Dermis microvascular lymphatic vessel endothelial cell (primary cell): ENCODE measurements around the gene FAM234A. TPM values are rescaled to one million over a fixed set of nuclear protein-coding genes. Genes with fewer than 3 reads are reported as not detected.
"Not testable (repeated sequence)": the region's sequence is repeated elsewhere in the genome, so short reads cannot be mapped to it uniquely, and the experiment has no call there.

ENCODE experiments used
- DNase-seq, 2 donors: peaks; one replicate each; pipeline versions ENCODE4 v3.0.0 to v3.0.0-alpha.2; 2010; ENCODE audit warnings: low read depth in 2 of 2
- total RNA-seq: library from RNA; depleted of rRNA; stranded (reverse); fragments of >200 nt; gene quantifications from 2 replicates; pipeline ENCODE4 v1.2.1, GENCODE V29; 2014

The FAM234A gene
- total RNA-seq, 1 donor from 2014 or later = 33.1 TPM

DNA sequence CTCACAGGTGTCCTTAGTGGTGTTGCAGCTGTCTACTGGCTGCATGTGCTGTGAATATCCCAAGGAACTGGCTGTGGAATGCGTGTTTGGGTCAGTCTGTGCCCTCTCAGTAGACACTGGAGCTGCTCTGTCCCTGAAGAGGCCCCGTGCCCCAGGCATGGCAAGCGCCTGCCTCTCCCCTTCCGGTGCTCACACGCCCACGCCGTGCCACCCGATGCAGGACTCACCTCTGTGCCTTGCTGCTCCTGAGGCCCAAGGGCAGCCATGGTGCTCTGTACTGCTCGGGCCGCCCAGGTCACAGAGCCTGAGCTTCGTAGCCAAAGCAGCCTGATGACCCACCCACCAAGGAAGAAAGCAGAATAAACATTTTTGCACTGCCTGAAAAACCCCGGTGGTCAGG lies 31.1 kb downstream of the FAM234A start:
- DNase-seq = no peak

DNA sequence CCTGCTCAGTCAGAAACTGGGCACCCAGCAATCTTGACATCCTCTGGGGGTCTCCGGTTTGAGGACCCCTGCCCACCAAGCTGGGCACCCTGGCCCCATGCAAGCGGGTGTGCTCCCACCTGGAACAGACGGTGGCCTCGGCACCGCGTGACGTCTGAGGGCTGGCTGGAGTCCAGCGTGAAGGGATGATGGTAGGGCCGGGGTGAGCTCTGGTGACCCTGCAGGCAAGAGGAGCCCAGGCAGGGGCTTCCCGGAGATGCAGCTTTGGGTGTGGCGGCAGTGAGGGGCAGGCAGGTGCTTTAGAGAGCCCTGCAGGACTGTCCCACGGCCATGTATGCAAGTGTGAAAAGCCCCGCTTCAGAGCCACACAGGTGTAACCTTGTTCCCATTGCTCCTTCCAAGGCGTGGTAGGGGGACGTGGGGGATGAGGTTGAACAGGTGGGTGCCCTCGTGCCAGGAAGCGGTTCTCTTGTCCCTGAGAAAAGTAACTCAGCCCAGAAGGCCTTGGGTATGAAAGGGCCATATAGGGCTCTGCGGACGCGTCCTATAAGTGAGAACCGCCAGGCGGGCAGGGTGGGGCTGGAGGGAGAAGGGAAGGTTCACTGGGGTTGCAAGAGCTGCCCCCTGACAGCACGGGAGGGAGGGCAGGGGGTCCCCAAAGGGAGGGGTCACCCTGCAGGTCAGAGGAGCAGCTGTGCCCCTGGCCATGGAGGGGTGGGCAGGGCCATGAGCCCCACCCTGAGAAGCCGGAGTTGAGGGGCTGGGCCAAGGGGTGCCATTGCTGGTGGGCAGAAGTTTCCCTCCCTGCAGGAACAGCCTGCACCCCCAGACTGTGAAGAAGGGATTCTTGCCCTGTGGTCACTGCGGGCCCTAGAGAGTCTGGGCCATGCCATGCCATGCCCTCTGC lies 31.9 kb downstream of the FAM234A start:
- no peak for DNase-seq

DNA sequence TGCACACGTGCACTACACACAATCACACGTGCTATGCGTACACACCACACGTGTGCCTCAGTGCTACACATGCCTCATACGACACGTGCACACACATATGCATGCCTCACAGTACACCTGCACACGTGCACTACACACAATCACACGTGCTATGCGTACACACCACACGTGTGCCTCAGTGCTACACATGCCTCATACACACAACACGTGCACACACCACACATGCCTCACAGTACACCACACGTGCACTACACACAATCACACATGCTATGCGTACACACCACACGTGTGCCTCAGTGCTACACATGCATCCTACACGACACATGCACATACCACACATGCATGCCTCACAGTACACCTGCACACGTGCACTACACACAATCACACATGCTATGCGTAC lies 32.9 kb downstream of the FAM234A start:
- DNase-seq = not testable (repeated sequence)

DNA sequence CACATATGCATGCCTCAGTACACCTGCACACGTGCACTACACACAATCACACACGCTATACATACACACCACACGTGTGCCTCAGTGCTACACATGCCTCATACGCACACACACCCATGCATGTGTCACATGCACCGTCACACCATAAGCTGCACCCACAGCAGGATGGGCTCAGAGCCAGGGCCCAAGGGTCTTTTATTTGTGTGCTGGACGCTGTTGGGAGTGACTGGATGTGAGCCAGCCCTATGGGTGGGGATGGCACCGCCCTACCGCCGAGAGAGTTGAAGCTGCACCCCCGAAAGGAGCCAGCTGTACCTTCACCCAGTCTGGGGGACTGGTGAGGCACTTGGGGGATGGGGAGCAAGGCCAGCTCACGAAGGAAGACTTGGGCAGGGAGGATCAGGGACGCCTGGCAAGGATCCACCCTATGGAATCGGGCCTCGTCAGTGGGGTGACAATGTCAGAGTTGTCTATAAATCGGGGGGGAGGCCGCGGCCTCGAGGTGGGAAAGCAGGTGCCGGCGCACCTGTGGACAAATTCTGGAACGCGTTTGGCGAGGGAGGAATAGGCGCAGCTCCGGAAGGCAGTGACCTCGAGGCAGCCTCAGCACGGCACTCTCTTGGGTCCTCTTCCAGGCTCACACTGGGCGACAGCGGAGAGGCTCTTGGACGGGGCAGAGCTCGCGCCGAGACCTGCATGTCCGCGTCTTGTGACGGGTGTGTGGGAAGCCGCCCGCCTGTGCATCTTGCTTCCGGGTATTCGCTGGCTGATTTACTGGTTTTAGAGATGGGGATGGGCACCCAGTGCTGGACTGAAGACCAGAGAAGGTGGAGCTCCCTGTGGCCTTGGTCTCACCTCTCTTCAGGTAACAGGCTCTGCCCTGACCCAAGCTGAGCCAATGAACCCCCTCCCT lies 33.8 kb downstream of the FAM234A start:
- no peak for DNase-seq

DNA sequence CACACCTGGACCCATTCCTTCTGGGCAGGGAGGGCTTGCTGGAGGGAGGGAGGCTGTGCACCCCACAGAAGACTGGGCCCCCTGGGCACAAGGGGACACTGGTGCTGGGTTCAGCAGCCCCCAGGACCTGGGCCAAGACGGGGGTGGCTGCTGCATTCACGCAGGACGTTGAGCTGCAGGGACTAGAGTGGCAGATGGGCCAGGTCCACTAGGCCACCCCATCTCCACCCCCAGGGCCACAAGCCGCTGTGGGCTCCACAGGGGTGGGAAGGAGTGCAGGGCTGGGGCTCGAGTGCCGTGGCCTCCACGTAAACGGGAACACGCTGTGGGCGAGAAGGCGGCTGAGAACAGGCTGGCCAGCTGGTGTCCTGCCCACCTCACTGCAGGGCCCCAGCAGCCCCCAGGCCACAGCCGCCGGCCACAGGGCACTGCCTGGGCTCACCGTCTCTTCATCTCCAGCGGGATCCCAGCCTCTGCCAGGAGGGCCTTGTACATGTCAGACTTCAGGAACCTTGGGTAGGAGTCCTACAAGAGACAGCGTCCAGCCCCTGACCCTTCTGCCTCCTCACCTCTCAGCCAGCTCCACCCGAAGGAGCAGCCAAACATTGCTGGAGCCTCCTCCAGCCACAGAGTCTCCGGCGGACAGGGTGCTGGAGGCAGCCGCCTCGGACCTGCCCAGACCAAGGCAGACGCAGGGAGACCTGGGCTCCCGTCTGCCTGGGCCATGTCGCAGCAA lies 34.6 kb downstream of the FAM234A start:
- DNase-seq = no peak

DNA sequence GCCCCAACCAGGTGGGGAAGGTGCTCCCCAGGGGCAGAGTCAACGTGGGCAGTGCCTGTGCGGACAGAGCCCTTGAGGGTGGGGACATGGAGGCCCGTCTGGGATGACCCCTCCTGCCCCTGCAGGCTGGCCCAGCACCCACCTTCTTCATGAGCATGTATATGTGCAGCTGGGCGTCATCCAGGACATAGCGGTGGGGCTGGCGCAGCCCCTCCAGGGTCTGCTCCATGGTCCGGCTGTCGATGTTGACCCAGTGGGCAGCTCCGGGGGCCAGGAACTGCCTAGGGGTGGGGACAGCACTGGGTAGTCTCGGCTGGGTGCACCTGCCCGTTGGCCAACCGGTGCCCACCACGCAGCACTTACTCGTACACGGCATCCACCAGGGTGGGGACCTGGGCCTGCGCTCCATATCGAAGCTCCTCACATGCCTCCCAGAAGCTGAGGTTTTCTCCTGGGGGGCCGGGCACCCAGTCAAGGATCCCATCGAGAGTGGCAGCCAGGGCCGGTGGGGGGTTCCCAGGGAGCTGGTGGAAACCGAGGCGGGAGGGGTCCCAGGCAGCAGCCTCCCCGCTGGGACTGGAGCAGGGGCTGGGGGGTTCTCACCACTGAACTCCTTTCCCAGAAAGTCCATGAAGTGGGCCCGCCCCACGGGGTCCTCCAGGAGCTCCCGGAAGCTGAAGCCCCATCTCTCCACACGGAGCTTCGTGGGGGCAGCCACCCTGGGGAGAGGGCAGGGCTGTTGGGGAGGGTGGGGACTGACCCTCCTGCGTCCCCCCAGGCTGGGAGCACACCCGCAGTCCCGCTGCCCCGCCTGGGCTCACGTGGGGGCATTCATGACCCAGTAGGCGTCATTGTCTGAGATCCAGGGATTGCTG lies 36.0 kb downstream of the FAM234A start:
- no peak for DNase-seq

DNA sequence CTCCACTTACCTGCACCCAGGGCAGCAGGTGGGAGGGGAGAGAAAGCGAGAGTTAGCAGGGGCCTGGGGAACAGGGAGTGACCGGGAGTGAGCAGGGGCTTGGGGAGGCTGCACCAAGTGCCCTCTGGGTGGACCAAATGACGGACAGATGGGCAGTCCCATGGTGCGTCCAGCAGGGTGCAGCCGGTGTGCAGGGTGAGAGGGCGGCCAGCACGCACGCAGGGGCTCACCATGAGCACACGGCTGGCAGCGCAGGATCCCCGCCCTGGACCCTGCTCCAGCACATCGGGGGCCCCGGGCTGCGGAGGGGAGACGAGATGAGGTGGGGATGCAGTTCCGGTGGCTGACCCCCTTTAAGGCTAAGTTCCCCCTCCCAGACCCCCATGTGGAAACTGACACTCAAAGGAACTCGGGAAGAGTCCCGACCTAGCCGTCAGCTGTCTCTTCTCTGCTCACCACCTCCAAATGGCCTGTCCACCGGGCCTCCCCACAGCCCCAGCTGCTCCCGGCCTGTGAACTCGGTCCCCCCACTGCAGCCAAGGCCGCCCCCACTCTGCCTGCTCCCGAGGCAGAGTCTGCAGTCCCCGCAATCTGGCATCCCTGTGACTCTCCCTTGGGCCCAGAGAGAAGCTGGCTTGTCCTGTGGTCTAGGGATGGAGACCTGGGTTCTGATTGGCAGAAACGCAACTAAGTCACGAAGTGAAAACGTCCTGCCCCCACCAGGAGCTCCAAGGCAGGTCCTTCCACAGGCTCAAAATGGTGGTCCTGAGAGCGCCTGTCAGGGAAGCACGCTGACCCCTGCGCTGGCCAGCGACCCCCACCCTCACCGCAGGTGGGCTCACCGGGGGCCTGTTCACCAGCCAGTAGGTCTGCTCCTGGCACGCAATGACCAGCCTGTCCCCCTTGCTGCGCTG lies 38.3 kb downstream of the FAM234A start:
- no peak for DNase-seq

DNA sequence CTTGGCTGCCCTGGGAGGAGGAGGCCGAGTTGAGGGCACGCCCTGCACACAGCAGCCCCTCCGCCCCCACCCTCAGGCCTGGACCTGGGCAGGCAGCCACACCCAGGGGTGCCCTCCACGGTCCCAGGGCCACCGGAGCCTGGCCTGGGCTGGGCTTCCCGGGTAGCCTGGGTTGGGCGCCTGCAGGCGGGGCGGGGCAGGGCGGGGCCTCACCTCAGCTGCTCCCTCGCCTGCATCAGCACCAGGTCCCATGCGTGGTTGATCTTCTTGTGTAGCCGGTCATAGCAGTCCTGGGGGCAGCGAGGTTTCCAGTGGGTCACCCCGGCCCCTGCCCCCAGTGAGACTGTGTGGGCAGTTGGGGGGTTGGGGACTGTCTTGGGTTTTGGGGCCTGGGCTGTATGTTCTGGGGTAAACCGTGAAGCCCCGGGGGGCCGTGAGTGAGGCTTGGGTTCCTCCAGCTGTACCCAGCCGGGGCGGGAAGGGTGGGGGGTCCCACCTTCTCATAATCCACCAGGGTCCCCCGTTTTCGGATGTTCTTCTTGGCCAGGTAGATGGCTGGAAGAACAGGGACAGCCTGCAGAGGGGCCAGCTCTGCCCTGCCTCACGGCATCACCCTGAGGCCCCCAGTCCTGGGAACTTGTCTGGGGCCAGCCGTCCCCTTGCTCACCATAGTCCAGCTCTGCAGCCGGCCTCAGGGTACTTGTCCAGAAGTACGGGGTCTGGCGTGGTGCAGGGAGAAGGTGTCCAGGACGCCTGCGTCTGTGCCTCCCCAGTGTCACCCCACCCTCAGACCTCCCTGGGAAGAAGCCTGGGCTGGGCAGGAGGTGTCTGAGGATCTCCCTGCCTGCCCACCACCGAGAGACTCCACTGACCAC lies 39.2 kb downstream of the FAM234A start:
- DNase-seq = no peak

DNA sequence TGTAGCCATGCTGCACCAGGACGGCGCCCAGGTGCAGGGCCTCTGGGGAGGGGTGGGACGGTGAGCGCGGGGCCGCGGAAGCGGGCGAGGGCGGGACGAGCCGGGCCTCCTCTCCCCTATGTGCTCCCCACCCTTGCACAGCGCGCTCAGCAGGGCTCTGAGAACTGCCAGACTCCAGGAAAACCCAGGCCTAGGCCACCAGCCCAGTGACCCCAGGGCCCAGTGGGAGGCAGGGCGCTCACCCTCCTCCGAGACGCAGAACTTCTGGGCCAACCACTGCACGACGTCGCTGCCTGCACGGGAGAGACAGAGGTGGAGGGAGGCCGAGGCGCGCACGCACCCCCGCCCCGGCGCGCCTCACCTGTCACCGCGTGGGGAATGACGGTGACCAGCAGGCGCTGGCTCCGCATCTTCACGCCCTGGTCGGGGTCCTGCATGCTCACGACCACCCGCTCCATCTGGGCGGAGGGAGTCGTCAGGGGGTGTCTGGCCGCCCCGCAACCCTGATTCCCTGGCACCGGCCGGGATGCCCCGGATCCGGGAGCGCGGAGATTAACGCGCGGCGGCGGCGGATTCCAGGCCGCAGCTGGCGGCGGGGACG lies 40.5 kb downstream of the FAM234A start:
- no peak for DNase-seq

DNA sequence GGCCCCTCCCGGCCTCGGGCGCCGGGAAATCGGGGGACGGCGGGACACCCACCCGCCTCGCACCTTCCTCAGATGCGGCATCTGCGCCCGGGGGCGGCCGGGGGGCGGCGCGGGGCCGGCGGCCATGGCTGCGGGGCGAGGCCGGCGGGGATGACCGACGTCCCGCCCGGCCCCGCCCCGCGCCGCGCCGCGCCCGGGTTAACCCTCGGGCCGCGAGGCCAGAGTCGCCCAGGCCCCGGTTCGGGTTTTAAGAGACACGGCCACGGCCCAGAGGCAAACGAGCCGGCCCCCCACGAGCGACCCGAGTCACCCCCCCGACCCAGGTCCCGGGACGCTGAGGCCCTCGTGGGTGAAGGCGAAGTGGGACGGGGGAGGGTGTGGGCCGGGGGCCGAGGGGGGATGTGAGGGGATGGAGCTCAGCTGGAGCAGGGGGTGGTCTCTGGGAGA lies 41.2 kb downstream of the FAM234A start, which contains the start of gene RGS11:
Gene RGS11, minus strand, starts transcription at position 159 of the 447 bp plus-strand sequence. Its CDS starts 33 bp downstream, at position 126.
- DNase-seq = no peak

DNA sequence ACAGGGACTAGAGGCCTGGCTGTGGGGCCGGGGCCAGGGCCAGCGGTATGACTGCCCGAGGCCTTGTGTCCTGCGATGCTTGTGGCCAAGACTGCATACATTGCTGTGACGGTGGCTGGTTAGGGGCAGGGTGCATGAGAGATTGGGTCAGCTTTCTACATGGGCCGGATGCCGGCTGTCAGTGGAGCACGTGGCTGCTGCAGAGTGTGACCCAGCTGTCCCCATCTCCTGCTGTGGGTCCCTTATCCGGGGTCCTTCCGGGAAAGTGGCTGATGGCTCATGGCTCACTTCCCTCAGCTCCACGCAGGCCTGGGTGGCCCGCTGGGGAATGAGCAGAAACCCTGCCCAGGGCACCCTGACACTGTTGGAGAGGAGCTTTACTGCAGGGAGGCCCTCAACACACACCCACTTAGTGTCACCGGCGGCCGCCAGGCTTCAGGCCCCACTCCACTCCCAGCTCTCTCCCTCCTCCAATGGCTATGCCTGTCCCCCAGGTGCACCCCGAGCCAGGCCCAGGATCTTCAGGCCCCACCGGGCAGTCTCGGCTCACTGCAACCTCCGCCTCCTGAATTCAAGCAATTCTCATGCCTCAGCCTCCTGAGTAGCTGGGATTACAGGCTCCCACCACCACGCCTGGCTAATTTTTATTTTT lies 41.9 kb downstream of the FAM234A start:
- no peak for DNase-seq

DNA sequence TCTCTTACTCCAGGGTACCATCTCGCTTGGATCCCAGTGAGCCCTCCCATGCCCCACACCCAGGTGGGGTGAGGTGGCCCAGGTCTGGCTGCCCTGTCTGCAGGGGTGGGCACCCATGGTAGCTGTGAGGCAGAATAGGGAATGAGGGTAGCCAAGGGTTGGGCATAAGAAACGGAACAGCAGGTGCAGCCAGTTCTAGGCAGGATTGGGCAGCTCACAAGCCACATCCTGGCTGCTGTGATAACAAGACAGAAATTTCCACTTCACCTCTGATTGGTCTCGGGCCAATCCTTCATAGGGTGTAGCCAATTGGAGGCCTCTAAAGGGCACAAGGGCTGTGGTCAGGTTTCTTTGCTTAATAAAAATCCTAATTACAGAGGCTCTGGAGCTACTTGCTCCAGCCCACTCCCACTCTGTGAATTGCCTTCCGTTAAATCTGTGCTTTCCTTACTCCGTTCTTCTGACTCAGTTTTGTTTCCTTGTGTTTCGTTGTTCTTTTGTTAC lies 44.3 kb downstream of the FAM234A start:
- peak; percentile 12 to 39 for DNase-seq

DNA sequence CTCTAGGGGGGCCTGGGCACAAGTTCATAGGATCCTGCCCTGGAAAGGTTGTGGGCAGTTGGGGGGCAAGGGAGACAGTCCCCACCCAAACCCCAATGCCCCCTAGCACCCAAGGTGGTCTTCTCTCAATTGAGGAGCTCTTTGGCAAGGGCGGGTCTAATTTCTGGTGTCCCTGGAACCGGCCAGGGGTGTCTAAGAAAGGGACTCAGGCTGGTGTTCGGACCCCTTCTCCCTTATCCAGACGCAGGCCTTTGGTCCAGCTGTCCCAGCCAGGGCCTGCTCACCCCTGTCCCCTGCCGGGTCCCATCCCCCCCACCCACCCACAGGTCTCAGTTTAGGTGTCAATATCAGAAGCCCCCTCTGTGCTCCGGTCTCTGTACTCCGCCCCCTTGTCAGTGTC lies 44.9 kb downstream of the FAM234A start:
- no peak for DNase-seq

DNA sequence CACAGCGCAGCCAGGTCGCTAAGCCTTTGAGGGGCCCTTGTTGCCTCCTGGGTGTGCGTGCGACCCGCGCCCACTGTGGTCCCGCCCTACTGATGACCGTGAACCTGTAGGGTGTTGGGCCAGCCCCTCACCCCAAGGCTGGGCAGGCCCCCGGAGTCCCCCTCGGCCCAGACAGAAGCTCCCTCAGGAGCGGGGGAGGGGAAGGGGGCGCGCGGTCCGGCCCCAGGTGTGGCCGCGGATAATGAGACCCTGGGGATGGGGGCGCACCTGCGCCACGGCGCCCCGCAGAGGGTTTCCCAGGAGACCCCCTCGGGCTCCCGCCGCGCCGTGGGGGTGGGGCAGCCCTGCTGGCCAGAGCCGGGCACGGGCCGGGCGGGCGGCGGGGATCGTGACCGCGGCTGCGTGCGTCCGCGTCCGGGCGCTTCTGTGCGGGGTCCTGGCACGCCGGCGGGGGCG lies 45.4 kb downstream of the FAM234A start:
- no peak for DNase-seq

DNA sequence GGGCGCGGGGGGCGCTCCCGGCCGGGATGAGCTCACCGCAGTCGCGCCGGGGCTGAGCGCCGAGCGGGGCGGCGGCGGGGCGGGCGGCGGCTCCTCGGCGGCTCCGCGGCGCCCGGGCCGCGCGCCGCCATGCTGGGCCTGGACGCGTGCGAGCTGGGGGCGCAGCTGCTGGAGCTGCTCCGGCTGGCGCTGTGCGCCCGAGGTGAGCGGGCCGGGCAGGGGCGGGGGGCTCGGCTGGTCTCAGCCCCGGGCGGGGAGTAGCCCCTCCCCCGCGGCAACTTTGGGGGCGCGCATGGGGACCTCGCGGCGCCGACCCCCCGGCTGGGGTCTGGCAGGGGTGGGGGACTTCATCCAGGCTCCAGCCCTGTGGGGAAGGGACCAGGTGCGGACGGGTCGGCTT lies 45.9 kb downstream of the FAM234A start, which contains the start of gene ARHGDIG:
Gene ARHGDIG, plus strand, starts transcription at position 40 of the 400 bp plus-strand sequence. Its CDS starts 90 bp downstream, at position 130.
- no peak for DNase-seq

DNA sequence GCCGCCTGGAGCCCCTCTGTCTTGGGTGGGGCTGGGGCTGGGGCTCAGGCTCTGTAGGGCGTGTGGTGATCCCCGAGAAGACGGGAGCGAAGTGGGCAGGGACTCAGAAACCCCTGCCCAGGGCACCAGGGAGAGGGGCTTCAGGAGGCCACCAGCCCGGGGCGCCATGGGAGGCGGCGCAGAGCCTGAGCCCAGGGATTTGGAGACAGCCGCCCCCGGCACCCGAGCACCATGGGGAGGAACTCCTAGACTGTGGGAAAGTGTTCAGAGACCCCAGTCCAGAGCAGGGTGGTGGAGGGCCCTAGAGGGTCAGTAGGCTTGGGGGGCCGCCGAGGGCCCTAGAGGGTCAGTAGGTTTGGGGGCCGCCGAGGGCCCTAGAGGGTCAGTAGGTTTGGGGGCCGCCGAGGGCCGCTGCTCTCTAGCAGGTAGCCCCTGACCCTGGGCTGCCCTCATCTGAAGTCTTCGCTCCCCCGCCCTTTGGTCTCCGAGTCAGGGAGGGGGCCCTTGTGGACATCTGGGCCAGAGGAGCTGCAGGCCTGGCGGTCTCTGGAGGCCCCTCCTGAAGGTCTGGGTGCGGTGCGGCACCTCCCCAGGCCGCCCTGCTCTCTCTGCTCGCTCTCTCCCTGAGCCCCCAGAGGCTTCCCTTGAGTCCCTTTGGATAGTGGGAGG lies 46.5 kb downstream of the FAM234A start:
- DNase-seq = no peak
